NB4 (cell line): ENCODE data around the gene OVOL2.

Experiments used
- CTCF ChIP-seq: IDR thresholded peaks from one replicate; pipeline ENCODE4 v1.5.1; 2012; ENCODE audit warnings: low read depth, low read length
- POLR2A ChIP-seq: IDR thresholded peaks from 2 replicates; pipeline ENCODE4 v1.6.1; 2011; ENCODE audit warnings: mild to moderate bottlenecking; ENCODE audit not compliant: insufficient read length; ENCODE audit errors: extremely low read depth

GRCh38 chr20:18020931-18021330 lies 36.8 kb downstream of the OVOL2 start:
- no peak for TF ChIP-seq CTCF
- no peak for TF ChIP-seq POLR2A
